Measurements from ENCODE around the gene MORF4L1. TPM values are rescaled to one million over a fixed set of nuclear protein-coding genes. Genes with fewer than 3 reads are reported as not detected.

MORF4L1 gene
- total RNA-seq, 1 experiment from 2014 or later, result 424 TPM

- Histone ChIP-seq H3K36me3 (ENCODE audit: control insufficient read depth, insufficient read depth, low read length) (peaks cover 3% of the 10 kb centered on the region; the same call in 1 of the 2 replicates), H3K4me3 (ENCODE audit: low read depth, low read length) (no peak overlapping the region), H3K4me1 (no peaks in the 10 kb centered on the region), H3K27me3 (replicated peaks; ENCODE audit: control insufficient read depth, insufficient read depth, low read length) (no peaks in the 10 kb centered on the region), H3K9me3 (no peaks in the 10 kb centered on the region)
- TF ChIP-seq, protein P1, sequence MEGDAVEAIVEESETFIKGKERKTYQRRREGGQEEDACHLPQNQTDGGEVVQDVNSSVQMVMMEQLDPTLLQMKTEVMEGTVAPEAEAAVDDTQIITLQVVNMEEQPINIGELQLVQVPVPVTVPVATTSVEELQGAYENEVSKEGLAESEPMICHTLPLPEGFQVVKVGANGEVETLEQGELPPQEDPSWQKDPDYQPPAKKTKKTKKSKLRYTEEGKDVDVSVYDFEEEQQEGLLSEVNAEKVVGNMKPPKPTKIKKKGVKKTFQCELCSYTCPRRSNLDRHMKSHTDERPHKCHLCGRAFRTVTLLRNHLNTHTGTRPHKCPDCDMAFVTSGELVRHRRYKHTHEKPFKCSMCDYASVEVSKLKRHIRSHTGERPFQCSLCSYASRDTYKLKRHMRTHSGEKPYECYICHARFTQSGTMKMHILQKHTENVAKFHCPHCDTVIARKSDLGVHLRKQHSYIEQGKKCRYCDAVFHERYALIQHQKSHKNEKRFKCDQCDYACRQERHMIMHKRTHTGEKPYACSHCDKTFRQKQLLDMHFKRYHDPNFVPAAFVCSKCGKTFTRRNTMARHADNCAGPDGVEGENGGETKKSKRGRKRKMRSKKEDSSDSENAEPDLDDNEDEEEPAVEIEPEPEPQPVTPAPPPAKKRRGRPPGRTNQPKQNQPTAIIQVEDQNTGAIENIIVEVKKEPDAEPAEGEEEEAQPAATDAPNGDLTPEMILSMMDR (IDR thresholded peaks at IDR 0.05; ENCODE audit: insufficient read depth in 1 of 2, low read depth in 1 of 2, low read length in 1 of 2, severe bottlenecking in 1 of 2, unreplicated experiment in 1 of 2), result no peak
- Mint-ChIP-seq H3K4me1 (ENCODE audit: low read depth, unreplicated experiment) (no peaks in the 10 kb centered on the region), H3K9me3 (ENCODE audit: unreplicated experiment) (no peaks in the 10 kb centered on the region), H3K4me3 (ENCODE audit: unreplicated experiment) (no peak overlapping the region), H3K27me3 (ENCODE audit: insufficient read depth, unreplicated experiment) (no peaks in the 10 kb centered on the region), H3K27ac (ENCODE audit: unreplicated experiment) (no peak overlapping the region), H3K36me3 (ENCODE audit: insufficient read depth, unreplicated experiment) (peaks cover 70% of the 10 kb centered on the region)
- DNase-seq, result no peak
- intact Hi-C loops (cut with micrococcal nuclease; ENCODE audit: unreplicated experiment), result no loop called here
- BruUV-seq (replicated peaks), result no TSS peak
- ChIA-PET CTCF (interaction anchor here (0.6 kb wide), 1 partner anchor 63 kb away, joined by 3 read pairs; no protein-coding TSS in a partner anchor), POLR2A (no interaction called here)
Observed at GRCh38 chr15:78923015-78923414, 50.3 kb downstream of the MORF4L1 start.

DNA sequence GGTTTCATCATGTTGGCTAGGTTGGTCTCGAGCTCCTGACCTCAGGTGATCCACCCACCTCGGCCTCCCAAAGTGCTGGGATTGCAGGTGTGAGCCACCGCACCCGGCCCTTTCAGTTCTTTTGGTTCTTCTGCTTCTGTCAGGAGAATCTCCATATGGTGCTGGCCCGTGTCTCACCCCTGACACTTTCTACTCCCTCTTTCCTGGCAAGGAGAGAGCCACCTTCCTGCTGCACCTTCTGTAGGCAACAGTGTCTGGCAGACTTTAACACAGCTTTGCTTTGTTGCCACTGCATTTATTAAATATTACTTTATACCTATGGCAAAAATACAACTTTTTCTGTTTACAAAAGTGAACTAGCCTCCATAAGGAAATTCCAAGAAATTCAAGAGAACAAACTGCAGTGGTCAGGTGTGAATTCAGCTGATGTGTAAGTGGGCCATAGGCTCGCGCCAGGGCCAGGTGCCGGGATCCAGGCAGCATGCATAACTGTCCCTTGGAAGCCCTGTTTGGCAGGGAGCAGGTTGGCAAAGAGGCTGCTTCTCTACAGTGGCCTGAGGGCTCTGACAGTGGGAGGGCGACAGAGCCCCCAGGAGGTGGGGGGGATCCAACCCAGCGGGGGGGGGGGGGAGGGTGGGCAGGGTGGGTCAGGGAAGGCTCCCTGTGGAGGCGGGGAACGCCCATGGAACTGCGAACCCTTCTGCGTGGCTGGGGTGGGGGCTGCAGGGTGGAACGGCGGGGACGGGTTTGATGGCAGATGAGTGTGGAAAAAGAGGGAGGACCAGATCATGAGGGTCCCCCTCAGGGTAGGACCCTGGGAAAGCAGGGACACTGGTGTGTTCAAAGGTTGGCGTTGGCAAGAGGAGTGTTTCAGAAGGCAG is 51.0 kb downstream of the MORF4L1 start:
- H3K4me3 Mint-ChIP-seq (ENCODE audit: unreplicated experiment), result no peak overlapping the region
- Histone ChIP-seq H3K27me3 (replicated peaks; ENCODE audit: control insufficient read depth, insufficient read depth, low read length) (no peaks in the 10 kb centered on the region), H3K36me3 (ENCODE audit: control insufficient read depth, insufficient read depth, low read length) (peaks cover 3% of the 10 kb centered on the region; the same call in 1 of the 2 replicates), H3K9me3 (no peaks in the 10 kb centered on the region), H3K4me1 (no peaks in the 10 kb centered on the region), H3K4me3 (ENCODE audit: low read depth, low read length) (no peak overlapping the region)
- no peaks in the 10 kb centered on the region for H3K4me1 Mint-ChIP-seq (ENCODE audit: low read depth, unreplicated experiment)
- BruUV-seq (replicated peaks), result no TSS peak
- CTCF ChIA-PET, result no interaction called here
- no peak for DNase-seq
- H3K9me3 Mint-ChIP-seq (ENCODE audit: unreplicated experiment), result no peaks in the 10 kb centered on the region
- peaks cover 75% of the 10 kb centered on the region for H3K36me3 Mint-ChIP-seq (ENCODE audit: insufficient read depth, unreplicated experiment)
- TF ChIP-seq, protein P1 (IDR thresholded peaks at IDR 0.05; ENCODE audit: insufficient read depth in 1 of 2, low read depth in 1 of 2, low read length in 1 of 2, severe bottlenecking in 1 of 2, unreplicated experiment in 1 of 2), result no peak
- peak overlapping the region; percentile 30 for H3K27ac Mint-ChIP-seq (ENCODE audit: unreplicated experiment)
- POLR2A ChIA-PET, result no interaction called here
- no peaks in the 10 kb centered on the region for H3K27me3 Mint-ChIP-seq (ENCODE audit: insufficient read depth, unreplicated experiment)
- intact Hi-C loops (cut with micrococcal nuclease; ENCODE audit: unreplicated experiment), result no loop called here

DNA sequence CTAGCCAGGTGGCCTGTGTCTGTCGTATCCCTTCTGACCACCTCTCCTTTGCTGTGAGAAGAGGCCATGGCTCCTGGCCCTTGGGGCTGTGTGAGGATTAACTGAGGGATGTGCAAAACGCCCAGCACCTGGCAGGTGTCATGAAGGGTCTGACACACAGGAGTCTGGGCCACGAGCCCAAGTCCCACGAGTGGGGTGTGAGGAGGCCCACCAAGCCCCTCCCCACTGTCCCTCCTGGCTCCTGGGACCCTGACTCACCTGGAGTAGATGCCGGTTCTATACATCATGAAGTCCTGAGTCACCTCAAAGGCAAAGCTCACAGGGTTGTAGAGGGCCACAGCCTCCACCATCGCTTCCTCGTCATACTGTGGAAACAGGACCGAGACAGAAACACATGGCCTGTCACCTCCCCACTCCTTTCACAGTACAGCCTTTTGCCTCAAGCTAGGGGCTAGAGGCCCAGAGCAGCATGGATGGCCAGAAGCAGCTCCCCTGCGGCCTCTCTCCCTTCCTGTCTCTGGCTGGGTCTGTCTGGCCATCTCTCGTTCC is 52.5 kb downstream of the MORF4L1 start:
- Histone ChIP-seq H3K36me3 (ENCODE audit: control insufficient read depth, insufficient read depth, low read length) (peaks cover 3% of the 10 kb centered on the region; the same call in 1 of the 2 replicates), H3K9me3 (no peaks in the 10 kb centered on the region), H3K4me3 (ENCODE audit: low read depth, low read length) (no peak overlapping the region), H3K27me3 (replicated peaks; ENCODE audit: control insufficient read depth, insufficient read depth, low read length) (no peaks in the 10 kb centered on the region), H3K4me1 (no peaks in the 10 kb centered on the region)
- H3K9me3 Mint-ChIP-seq (ENCODE audit: unreplicated experiment), result no peaks in the 10 kb centered on the region
- no TSS peak for BruUV-seq (replicated peaks)
- ChIA-PET POLR2A (no interaction called here), CTCF (interaction anchor here (1.1 kb wide), 1 partner anchor 54 kb away, joined by 4 read pairs; no protein-coding TSS in a partner anchor)
- H3K4me1 Mint-ChIP-seq (ENCODE audit: low read depth, unreplicated experiment), result no peaks in the 10 kb centered on the region
- DNase-seq, result no peak
- TF ChIP-seq, protein P1 (IDR thresholded peaks at IDR 0.05; ENCODE audit: insufficient read depth in 1 of 2, low read depth in 1 of 2, low read length in 1 of 2, severe bottlenecking in 1 of 2, unreplicated experiment in 1 of 2), result no peak
- H3K36me3 Mint-ChIP-seq (ENCODE audit: insufficient read depth, unreplicated experiment), result peaks cover 68% of the 10 kb centered on the region
- intact Hi-C loops (cut with micrococcal nuclease; ENCODE audit: unreplicated experiment), result no loop called here
- no peak overlapping the region for H3K27ac Mint-ChIP-seq (ENCODE audit: unreplicated experiment)
- H3K4me3 Mint-ChIP-seq (ENCODE audit: unreplicated experiment), result no peak overlapping the region
- no peaks in the 10 kb centered on the region for H3K27me3 Mint-ChIP-seq (ENCODE audit: insufficient read depth, unreplicated experiment)
